ENCODE data around the gene PTTG1IP.
A peak's percentile ranks its signal among the peaks of the same experiment; 100 is the strongest.
"Not testable (repeated sequence)": the region's sequence is repeated elsewhere in the genome, so short reads cannot be mapped to it uniquely, and the experiment has no call there.

The PTTG1IP gene

GRCh38 chr21:44873356-44874239 is at the start of gene PTTG1IP:
Gene PTTG1IP (minus strand): TSS chr21:44873690. CDS start chr21:44873616, 74 bp downstream.
- peak; percentile 100 for DNase-seq (ENCODE audit: low spot score)

- DNase-seq (ENCODE audit: low spot score): no peak
Measured at GRCh38 chr21:44921928-44922327, 48.4 kb upstream of the PTTG1IP start.

GRCh38 chr21:44920694-44921604 is 47.5 kb upstream of the PTTG1IP start, which contains the start of gene ITGB2:
Gene ITGB2 (minus strand): TSS chr21:44920899. CDS start chr21:44910782, 10,117 bp downstream.
- DNase-seq (ENCODE audit: low spot score): no peak

- no peak for DNase-seq (ENCODE audit: low spot score)
Measured at GRCh38 chr21:44919913-44920693, 46.6 kb upstream of the PTTG1IP start.

- DNase-seq (ENCODE audit: low spot score): no peak
Measured at GRCh38 chr21:44919111-44919912, 45.8 kb upstream of the PTTG1IP start.

- DNase-seq (ENCODE audit: low spot score): no peak
Measured at GRCh38 chr21:44918581-44919033, 45.1 kb upstream of the PTTG1IP start.

- DNase-seq (ENCODE audit: low spot score): no peak
Measured at GRCh38 chr21:44918107-44918470, 44.6 kb upstream of the PTTG1IP start.

GRCh38 chr21:44917446-44918106 is 44.1 kb upstream of the PTTG1IP start:
- no peak for DNase-seq (ENCODE audit: low spot score)

- DNase-seq (ENCODE audit: low spot score): no peak
Measured at GRCh38 chr21:44916965-44917364, 43.5 kb upstream of the PTTG1IP start.

- no peak for DNase-seq (ENCODE audit: low spot score)
Measured at GRCh38 chr21:44914176-44914874, 40.8 kb upstream of the PTTG1IP start.

- no peak for DNase-seq (ENCODE audit: low spot score)
Measured at GRCh38 chr21:44913425-44914175, 40.1 kb upstream of the PTTG1IP start.

- DNase-seq (ENCODE audit: low spot score): not testable (repeated sequence)
Measured at GRCh38 chr21:44912506-44913412, 39.3 kb upstream of the PTTG1IP start.

- DNase-seq (ENCODE audit: low spot score): no peak
Measured at GRCh38 chr21:44912158-44912473, 38.6 kb upstream of the PTTG1IP start.

GRCh38 chr21:44911384-44912157 is 38.1 kb upstream of the PTTG1IP start:
- no peak for DNase-seq (ENCODE audit: low spot score)

GRCh38 chr21:44911068-44911383 is 37.5 kb upstream of the PTTG1IP start:
- no peak for DNase-seq (ENCODE audit: low spot score)

GRCh38 chr21:44910229-44911067 is 37.0 kb upstream of the PTTG1IP start:
- no peak for DNase-seq (ENCODE audit: low spot score)

- DNase-seq (ENCODE audit: low spot score): no peak
Measured at GRCh38 chr21:44909719-44910118, 36.2 kb upstream of the PTTG1IP start.
